Psoas muscle (tissue), 8 donors: Measurements from ENCODE around the gene CACNA1C. TPM values are rescaled to one million over a fixed set of nuclear protein-coding genes. Genes with fewer than 3 reads are reported as not detected.

ENCODE experiments used
- ATAC-seq, 4 donors: fragments of 200-7000 bp; cut with Tn5 transposase; one replicate each; pipeline ENCODE4 v1.9.1; 2020; ENCODE audit warnings: moderate library complexity in 3 of 4, mild to moderate bottlenecking in 2 of 4
- DNase-seq, 2 donors: peaks; one replicate each; pipeline ENCODE4 v3.0.0-alpha.2; 2020
- H3K27ac ChIP-seq: fragments of 200-600 bp; one replicate; pipeline ENCODE4 v1.8.0; 2022
- H3K27me3 ChIP-seq, 3 donors: fragments of 200-600 bp in 1 of 3; one replicate each; pipeline versions ENCODE4 v1.6.1 to v1.8.0; 2013 to 2022; ENCODE audit warnings: low read length in 2 of 3, mild to moderate bottlenecking in 2 of 3, moderate library complexity in 1 of 3; ENCODE audit not compliant: insufficient read depth in 3 of 3
- H3K36me3 ChIP-seq, 2 donors: fragments of 200-600 bp in 1 of 2; one replicate each; pipeline versions ENCODE4 v1.6.1 to v1.8.0; 2013 to 2022; ENCODE audit warnings: low read depth in 1 of 2, mild to moderate bottlenecking in 1 of 2, moderate library complexity in 1 of 2; ENCODE audit not compliant: insufficient read depth in 1 of 2
- H3K4me1 ChIP-seq: fragments of 200-600 bp; one replicate; pipeline ENCODE4 v1.8.0; 2022
- H3K4me3 ChIP-seq: fragments of 200-600 bp; one replicate; pipeline ENCODE4 v1.8.0; 2022; ENCODE audit warnings: mild to moderate bottlenecking
- H3K9me3 ChIP-seq: fragments of 200-600 bp; one replicate; pipeline ENCODE4 v1.8.0; 2022
- CTCF ChIP-seq: fragments of 200-600 bp; IDR thresholded peaks from one replicate; pipeline ENCODE4 v1.8.0; 2022; ENCODE audit warnings: antibody characterized with exemption
- WGBS, 3 donors: extraction: QIAGEN DNeasy Blood & Tissue Kit; methylation state at CpG; one replicate each; pipeline versions ENCODE4 v1.1.6 to v1.1.7; 2013; 5-methylcytosine and 5-hydroxymethylcytosine counted together
- intact Hi-C, 2 donors: fragments of 100-400 bp; cut with DNase I; formaldehyde crosslinking; loops; one replicate each; pipeline versions ENCODE4 v1.11.0 to v1.14.2; 2022
- polyA plus RNA-seq, 3 donors: library from polyadenylated mRNA; stranded (reverse); fragments of 200-250 nt; gene quantifications; one replicate each; pipeline ENCODE4 v1.2.3, GENCODE V29; 2013
- total RNA-seq, 4 donors: library from RNA; stranded (reverse); fragmentation: NEBNext Ultra II Directional in 2 of 4; extraction: Animal tissue kit (Norgen Biotek cat#: 25700) in 2 of 4; gene quantifications; one replicate each; pipeline versions ENCODE4 v1.2.1 to v1.2.4, GENCODE V29; 2021 to 2023
- donor health status: healthy with polysubstance abuse.
- donor health status: DM: no; HTN: no; CAD: no; lungs with moderate emphysema.
- donor health status: Bipolar disorder and iron deficiency.
- donor health status: healthy.
- donor health status: DM: yes; HTN: yes; CAD: no.
- donor health status: DM: no; HTN: no; CAD: no.
- donor health status: DM: no; HTN: no; CAD: no.
- donor health status: DM: yes; HTN: yes; CAD: no.

CACNA1C gene
- total and polyA plus RNA-seq, 7 donors, result 0.26 to 2.9 (median 0.95) TPM

GRCh38 chr12:2138871-2139308, 86.1 kb downstream of the CACNA1C start:
- Histone ChIP-seq H3K4me3 (no peak overlapping the region), H3K36me3 (no peaks in the 10 kb centered on the region), H3K9me3 (no peaks in the 10 kb centered on the region), H3K4me1 (no peaks in the 10 kb centered on the region), H3K27ac (no peak overlapping the region), H3K27me3 (no peaks in the 10 kb centered on the region)
- ATAC-seq (no peak), DNase-seq (no peak)
- 86 to 89% (median 88%) methylated on average over 6 of the region's 6 CpGs for WGBS, 3 donors
- intact Hi-C loops, result no loop called here
- TF ChIP-seq CTCF, result no peak

DNA sequence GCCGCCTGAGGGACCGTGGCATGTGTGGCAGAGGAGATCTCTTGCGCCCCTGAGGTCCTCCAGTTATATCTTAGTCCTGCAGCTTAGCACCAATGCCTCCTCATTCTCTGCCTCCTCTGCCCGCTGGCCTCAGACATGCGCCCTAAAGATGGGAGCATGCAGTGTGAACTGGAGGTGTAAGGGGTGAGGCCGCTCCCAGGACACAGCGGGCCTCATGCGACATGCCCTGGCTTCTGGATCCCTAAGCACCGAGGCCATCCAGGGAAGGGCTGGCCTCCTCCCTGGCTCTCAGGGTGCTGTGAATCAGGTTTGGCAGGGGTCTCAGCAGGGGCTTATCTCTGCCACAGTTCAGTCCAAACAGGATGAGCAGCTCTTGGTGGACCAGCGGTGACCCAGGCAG, 86.9 kb downstream of the CACNA1C start:
- Histone ChIP-seq H3K9me3 (no peaks in the 10 kb centered on the region), H3K36me3 (no peaks in the 10 kb centered on the region), H3K4me3 (no peak overlapping the region), H3K27me3 (no peaks in the 10 kb centered on the region), H3K27ac (no peak overlapping the region), H3K4me1 (no peaks in the 10 kb centered on the region)
- no peak for DNase-seq
- TF ChIP-seq CTCF, result no peak
- intact Hi-C loops, result no loop called here
- ATAC-seq, result no peak
- 92 to 96% (median 93%) methylated on average over 10 of the region's 10 CpGs for WGBS, 3 donors

GRCh38 chr12:2140858-2141519, 88.2 kb downstream of the CACNA1C start:
- intact Hi-C loops, result no loop called here
- DNase-seq, result no peak
- Histone ChIP-seq H3K4me1 (no peaks in the 10 kb centered on the region), H3K4me3 (no peak overlapping the region), H3K36me3 (no peaks in the 10 kb centered on the region), H3K27ac (no peak overlapping the region), H3K9me3 (no peaks in the 10 kb centered on the region), H3K27me3 (no peaks in the 10 kb centered on the region)
- no peak for ATAC-seq
- no peak for TF ChIP-seq CTCF
- 73 to 85% (median 75%) methylated on average over 9 of the region's 9 CpGs for WGBS, 3 donors

GRCh38 chr12:2142068-2142467, 89.3 kb downstream of the CACNA1C start:
- Histone ChIP-seq H3K9me3 (no peaks in the 10 kb centered on the region), H3K4me1 (no peaks in the 10 kb centered on the region), H3K27ac (no peak overlapping the region), H3K27me3 (no peaks in the 10 kb centered on the region), H3K4me3 (no peak overlapping the region), H3K36me3 (no peaks in the 10 kb centered on the region)
- no peak for DNase-seq
- 84 to 89% (median 84%) methylated on average over 10 of the region's 10 CpGs for WGBS, 3 donors
- intact Hi-C loops, result no loop called here
- TF ChIP-seq CTCF, result no peak
- no peak for ATAC-seq

- Histone ChIP-seq H3K4me1 (no peaks in the 10 kb centered on the region), H3K36me3 (no peaks in the 10 kb centered on the region), H3K27ac (no peak overlapping the region), H3K4me3 (no peak overlapping the region), H3K27me3 (no peaks in the 10 kb centered on the region), H3K9me3 (no peaks in the 10 kb centered on the region)
- 41 to 72% (median 42%) methylated on average over 1 of the region's 1 CpG for WGBS, 3 donors
- ATAC-seq (no peak), DNase-seq (no peak)
- TF ChIP-seq CTCF, result no peak
- intact Hi-C loops, result no loop called here
Measured at GRCh38 chr12:2144951-2145350, 92.2 kb downstream of the CACNA1C start.
